Stimulated activated CD4-positive, alpha-beta T cell treated with anti-CD3 and anti-CD28 coated beads, Interleukin-2, amount 100 ng/mL, for 24 hours (primary cell): ENCODE data around the gene SUZ12.
"Not testable (repeated sequence)": the region's sequence is repeated elsewhere in the genome, so short reads cannot be mapped to it uniquely, and the experiment has no call there.

Source experiments
- DNase-seq, 2 donors: peaks; one replicate each; pipeline ENCODE4 v3.0.0-alpha.2; 2020

The SUZ12 gene

DNA sequence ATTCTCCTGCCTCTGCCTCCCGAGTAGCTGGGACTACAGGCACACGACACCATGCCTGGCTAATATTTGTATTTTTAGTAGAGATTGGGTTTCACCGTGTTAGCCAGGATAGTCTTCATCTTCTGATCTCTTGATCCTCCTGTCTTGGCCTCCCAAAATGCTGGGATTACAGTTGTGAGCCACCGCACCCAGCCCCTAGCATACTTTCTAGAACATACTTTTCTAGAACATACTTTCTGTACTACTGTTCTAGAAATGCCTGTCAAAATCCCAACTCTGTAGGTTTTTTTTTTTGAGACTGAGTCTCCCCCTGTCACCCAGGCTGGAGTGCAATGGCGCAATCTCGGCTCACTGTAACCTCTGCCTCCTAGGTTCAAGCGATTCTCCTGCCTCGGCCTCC lies 27.3 kb downstream of the SUZ12 start:
- not testable (repeated sequence) for DNase-seq

DNA sequence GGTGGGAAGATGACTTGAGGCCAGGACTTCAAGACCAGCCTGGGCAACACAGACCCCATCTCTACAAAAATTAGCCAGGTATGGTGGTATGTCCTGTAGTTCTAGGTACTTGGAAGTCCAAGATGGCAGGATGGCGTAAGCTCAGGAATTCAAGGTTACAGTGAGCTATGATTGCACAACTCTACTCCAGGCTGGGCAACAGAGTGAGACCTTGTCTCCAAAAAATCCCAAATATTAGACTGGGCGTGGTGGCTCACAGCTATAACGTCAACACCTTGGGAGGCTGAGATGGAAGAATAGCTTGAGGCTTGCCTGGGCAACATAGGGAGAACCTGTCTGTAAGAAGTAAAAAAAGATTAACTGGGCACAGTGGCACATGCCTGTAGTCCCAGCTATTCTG lies 30.8 kb downstream of the SUZ12 start:
- no peak for DNase-seq

DNA sequence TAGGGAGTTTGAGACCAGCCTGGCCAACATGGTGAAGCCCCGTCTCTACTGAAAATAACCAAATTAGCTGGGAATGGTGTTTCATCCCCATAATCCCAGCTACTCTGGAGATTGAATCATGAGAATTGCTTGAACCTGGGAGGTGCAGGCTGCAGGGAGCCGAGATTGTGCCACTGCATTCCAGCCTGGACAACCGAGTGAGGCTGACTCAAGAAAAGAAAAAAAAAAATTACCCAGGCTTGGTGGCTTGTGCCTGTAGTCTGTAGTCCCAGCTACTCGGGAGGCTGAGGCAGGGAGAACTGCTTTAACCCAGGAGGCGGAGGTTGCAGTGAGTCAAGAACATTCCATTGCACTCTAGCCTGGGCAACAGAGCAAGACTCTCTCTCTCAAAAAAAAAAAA lies 33.6 kb downstream of the SUZ12 start:
- DNase-seq: not testable (repeated sequence)

DNA sequence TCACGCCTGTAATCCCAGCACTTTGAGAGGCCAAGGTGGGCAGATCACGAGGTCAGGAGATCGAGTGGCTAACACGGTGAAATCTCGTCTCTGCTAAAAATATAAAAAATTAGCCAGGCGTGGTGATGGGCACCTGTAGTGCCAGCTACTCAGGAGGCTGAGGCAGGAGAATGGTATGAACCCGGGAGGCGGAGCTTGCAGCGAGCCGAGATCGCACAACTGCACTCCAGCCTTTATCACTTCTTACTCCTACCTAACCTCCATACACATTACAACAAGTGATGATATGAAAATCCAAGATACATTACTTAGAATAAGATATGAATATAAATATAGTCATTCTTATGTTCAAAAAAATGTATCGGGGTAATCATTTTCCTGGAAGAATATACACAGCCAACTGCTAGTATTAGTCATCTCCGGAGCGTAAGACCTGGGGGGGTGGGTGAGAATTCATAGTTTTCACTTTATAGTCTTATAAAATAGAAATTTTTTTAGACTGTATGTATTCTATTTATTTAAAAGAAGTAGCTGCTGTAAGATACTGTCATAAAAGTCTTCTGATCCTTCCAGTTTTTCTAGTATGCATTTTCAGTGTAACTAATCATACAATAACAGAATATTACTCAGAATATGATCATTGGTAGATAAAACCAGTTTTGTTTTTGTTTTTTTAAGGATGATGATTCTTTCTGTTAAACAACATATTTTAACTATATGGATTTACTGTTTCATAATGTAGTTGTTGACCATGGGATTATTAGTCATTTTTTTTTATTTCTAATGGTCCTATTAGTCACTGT lies 37.7 kb downstream of the SUZ12 start:
- not testable (repeated sequence) for DNase-seq

DNA sequence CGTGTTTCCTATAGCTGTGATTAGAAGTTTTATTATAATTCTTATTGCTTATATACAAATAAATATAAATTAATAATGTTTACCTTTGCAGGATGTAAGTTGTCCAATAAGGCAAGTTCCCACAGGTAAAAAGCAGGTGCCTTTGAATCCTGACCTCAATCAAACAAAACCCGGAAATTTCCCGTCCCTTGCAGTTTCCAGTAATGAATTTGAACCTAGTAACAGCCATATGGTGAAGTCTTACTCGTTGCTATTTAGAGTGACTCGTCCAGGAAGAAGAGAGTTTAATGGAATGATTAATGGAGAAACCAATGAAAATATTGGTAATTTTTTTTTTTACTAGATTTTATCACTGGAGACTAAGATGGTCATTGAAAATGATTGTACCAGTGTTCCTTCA lies 38.6 kb downstream of the SUZ12 start:
- not testable (repeated sequence) for DNase-seq

DNA sequence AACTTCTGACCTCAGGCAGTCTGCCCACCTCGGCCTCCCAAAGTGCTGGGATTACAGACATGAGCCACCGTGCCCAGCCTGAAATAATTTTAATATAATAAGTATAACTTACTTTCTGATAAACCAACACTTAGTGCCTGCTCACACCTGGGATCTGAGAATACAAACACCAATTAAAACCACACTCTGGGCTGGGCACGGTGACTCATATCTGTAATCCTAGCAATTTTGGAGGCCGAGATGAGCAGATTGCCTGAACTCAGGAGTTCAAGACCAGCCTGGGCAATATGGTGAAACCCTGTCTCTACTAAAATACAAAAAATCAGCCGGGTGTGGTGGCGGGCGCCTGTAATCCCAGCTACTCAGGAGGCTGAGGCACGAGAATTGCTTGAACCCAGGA lies 55.0 kb downstream of the SUZ12 start:
- not testable (repeated sequence) for DNase-seq

DNA sequence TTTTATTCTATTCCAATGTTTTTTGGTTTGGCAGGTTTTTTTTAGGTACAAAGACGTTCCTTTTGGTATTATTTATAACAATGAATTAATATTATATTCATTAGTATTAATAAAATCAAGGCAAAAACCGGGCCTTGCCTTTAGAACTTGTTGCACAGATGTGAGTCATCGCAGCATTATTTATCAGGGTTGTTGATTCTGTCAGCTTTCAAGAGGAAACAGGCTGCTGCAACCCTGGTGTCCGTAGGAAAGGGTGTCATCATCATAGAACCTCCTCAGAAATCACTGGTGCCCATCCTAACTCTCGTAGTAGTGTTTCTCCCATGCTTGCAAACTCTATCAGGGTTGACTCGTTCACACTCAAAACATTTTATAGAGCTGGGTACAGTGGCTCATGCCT lies 60.2 kb downstream of the SUZ12 start:
- DNase-seq: no peak

DNA sequence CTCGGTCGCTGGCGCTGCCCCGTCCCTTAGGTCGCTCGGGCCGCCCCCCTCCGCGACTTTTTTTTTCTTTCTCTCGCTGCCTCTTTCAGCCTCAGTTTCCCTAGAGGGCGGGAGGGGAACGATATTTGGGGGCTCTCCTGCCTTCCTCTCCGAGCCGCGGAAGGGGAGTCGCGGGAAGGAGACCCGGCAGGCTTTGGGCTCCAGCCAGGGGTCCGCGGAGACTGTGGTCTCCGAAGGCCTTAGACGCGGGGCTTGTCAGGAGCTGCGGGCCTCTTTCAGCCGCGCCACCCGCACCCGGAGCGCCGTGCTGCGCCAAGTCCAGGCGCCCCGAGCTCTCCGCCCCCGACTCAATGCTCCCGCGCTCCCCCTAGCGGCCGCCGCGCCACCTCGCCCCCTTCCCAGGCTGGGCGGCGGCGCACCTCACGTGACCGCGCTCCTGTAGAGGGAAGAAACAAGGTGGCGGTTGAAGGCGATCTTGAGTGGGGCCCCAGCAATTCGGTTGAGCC lies 70.2 kb downstream of the SUZ12 start, which contains the start of gene LRRC37B:
LRRC37B (plus strand) TSS at position 427 of the 506 bp plus-strand sequence. CDS start 14,010 bp downstream, outside the sequence.
- DNase-seq: peak; percentile 92

DNA sequence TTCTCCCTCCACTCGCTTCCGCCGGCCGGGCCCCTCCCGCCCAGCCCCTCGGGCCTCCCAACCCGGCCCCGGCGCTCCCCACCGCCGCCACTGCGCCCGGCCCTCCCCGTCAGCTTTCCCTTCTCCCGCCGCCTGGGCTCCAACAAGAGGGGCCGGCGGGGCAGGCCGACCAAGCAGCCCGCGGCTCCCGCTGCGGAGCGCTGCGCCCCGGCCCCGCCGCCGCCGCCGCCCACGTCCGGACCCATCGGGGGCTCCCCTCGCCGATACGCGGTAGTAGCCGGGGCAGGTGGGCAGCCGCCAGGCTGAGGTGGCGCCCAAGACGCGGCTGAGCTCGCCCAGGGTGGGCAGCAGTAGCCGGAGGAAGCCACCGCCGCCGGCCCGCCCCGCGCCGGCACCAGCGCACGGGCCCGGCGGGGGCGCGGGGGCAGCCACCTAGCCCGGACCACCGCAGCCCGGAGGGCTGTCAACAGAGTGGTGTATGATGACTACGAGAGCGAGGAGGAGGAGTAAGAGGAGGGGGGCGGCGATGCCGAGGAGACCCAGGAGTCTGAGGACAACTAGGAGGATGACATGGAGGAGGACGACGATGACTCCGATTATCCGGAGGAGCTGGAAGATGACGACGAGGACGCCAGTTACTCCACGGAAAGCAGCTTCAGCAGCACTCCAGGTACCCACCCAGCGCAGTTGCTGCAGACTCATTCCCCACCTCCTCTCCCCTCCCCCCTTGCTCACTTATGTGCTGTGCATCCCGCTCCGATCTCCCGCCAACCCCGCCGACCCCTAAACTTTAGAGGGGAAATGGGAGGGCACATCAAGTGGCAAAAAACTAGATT lies 70.9 kb downstream of the SUZ12 start:
- peak; percentile 51 to 60 for DNase-seq

DNA sequence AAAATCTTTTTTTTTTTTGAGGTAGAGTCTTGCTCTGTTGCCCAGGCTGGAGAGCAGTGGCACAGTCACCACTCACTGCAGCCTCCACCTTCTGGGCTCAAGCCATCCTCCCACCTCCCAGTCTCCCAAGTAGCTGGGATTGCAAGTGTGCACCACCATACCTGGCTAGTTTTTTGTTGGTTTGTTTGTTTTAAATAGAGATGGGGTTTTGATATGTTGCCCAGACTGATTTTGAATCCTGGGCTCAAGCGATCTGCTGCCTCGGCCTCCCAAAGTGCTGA lies 72.4 kb downstream of the SUZ12 start:
- no peak for DNase-seq

DNA sequence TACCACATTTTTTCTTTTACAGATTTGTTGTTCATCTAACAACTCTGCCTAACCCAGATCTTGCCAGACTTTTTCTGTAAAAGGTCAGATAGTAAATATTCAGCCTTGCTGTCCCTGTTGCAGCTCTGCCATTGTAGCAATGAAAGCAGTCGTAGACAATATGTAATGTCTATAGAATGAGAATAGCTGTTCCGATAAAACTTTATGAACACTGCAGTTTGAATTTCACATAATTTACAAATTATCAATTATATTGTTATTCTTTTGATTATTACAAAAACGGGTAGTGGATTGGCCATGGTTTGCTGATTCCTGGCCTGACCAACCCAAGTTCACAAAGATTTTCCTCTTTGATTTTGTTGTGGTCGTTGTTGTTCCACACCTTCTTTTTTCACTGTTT lies 73.3 kb downstream of the SUZ12 start:
- DNase-seq: no peak

DNA sequence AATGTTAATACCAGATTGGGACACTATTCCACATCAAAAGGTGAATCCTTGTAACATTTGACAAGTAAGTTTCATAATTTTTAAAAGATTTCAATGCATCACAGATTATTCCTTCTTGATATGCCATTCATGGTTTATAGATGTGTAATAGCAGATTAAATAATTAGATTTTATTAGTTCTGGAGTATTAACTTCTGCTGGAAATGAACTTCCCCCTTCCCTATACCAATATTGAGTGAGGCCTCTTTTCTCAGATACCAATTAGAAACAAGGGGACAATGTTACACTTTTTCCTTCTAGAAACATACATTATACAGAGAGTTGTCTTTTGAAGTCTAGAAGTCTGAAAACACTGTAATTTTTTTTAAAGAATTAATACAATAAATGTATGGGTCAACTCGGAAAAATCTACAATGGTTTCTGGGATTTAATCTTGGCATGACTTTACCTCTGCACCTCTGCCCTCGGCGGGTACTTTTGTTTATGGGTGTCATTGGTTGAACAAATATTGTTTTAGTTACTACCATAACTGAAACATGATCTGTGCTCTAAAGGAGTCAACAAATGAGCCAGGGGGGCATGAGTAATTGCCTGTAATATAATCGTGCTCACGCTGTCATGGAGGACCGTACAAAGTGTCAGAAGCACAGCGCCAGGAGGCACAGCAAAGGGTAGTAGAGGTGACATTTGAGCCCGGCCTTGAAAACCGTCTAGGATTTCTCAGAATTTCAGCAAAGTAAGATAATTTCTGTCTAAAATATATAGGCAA lies 78.6 kb downstream of the SUZ12 start:
- no peak for DNase-seq

DNA sequence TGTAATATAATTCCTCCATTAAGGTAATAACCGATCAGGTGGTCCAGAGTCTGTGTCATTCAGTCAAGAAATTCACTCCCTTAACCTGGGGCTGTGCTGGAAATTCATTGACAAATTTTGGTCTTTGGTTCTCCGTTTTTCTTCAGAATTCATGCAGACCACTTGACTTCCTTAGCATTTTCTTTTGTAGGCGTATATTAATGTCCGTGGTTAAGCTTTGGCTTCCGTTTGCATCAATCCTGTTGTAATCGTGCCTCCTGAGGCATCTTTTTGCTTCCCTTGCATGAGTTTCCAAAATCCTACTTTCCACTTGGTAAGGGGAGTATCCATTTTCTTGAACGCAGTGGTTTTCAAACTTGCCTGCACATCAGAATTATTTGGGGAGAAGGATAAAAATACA lies 79.4 kb downstream of the SUZ12 start:
- no peak for DNase-seq

DNA sequence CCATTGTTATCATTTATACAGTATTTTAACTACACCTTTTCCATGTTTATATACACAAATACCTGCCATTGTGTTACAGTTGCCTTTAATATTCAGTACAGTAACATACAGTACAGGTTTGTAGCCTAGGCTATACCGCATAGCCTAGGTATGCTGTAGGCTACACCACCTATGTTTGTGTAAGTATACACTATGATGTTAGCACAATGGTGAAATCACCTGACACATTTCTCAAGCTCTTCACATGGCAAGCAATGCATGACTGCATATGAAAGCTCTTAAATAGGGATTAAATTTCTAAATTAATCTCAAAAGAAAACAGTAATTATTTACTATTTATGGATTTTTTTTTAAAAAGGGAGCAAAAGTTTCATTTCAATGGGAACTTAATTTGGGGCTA lies 82.4 kb downstream of the SUZ12 start:
- no peak for DNase-seq

DNA sequence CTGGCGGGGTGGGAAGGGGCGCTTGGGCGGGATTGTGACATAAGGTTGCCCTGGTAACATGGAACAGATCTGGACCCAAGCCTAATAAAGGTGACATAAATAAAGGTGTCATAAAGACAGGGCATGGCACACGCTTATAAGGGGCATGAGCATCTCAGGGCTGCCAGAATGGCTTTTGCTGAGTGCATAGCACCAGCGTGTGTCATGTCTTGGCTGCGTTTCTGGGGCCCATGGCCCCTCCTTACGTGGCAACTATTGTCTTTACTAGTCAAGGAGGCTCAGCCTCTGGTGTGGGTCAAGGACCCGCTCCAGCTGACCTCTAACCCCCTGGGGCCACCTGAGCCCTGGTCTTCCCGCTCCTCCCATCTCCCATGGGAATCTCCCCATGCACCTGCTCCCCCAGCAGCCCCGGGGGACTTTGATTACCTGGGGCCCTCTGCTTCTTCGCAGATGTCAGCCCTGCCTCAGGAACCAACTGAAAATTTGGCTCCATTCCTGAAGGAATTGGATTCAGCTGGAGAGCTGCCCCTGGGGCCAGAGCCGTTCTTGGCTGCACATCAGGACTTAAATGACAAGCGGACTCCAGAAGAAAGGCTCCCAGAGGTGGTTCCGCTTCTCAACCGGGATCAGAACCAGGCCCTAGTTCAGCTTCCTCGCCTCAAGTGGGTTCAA lies 84.3 kb downstream of the SUZ12 start:
- no peak for DNase-seq

DNA sequence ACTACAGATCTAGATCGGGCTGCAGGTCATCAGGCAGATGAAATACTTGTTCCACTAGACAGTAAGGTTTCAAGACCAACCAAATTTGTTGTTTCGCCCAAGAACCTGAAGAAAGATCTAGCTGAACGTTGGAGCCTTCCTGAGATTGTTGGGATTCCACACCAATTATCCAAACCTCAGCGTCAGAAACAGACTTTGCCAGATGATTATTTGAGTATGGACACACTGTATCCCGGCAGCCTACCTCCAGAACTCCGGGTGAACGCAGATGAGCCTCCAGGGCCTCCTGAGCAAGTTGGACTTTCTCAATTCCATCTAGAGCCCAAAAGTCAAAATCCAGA lies 84.8 kb downstream of the SUZ12 start:
- DNase-seq: no peak

DNA sequence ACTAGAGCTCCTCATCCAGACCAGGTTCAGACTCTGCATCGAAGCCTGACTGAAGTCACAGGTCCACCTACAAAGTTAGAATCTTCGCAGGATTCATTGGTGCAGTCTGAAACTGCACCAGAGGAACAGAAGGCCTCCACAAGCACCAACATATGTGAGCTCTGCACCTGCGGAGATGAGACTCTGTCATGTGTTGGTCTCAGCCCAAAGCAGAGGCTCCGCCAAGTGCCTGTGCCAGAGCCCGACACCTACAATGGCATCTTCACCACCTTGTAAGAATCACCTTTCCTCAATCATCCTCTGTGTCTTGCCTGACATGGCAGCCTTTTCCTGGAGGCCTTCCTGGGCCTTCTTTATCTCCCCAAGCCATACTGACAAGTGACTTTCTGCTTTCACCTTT lies 85.7 kb downstream of the SUZ12 start:
- not testable (repeated sequence) for DNase-seq

DNA sequence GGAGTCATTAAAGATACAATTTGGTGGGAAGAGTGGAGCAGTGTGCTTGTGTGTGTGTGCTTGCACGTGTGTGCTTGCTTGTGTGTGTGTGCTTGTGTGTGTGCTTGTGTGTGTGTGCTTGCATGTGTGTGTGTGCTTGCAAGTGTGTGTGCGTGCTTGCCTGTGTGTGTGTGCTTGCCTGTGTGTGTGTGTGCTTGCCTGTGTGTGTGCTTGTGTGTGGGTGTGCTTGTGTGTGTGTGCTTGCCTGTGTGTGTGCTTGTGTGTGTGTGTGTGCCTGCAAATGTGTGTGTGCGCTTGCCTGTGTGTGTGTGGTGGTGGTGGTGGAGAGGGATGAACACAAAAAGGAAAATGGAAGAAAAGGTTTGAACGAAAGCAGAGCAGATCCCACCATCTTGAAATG lies 90.5 kb downstream of the SUZ12 start:
- DNase-seq: not testable (repeated sequence)

DNA sequence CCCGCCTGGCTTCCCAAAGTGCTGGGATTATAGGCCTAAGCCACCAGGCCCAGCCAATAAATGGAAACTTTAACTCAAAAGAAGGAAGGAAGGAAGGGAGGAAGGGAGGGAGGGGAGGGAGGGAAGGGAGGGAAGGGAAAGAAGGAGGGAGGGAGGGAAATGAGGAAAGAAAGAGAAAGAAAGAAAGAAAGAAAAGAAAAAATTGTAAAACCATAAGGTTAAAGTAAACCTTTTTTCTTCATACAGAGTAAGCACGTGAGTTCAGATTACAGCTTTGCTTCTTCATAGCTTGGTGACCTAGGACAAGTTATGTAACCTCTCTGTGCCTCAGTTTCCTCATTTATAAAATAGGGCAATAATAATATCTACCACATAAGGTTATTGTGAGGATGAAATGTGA lies 96.4 kb downstream of the SUZ12 start:
- DNase-seq: no peak

DNA sequence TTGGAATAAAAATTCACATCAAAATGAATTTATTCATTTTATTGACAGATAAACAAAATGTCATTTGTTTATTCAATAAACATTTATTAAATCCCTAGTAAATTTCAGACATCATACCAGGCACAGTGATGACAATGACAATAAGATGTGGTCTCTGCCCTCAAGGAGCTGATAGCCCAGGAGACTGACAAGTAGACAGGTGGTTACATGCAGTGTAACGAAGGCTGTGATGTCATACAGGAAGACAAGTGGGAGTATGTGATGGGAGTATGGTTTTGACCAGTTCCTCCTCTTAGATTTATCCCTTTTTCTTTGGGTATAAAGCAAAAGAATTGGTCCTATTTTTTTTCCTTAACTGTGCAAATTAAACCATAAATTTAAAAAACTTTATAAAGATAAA lies 97.0 kb downstream of the SUZ12 start:
- DNase-seq: not testable (repeated sequence)

DNA sequence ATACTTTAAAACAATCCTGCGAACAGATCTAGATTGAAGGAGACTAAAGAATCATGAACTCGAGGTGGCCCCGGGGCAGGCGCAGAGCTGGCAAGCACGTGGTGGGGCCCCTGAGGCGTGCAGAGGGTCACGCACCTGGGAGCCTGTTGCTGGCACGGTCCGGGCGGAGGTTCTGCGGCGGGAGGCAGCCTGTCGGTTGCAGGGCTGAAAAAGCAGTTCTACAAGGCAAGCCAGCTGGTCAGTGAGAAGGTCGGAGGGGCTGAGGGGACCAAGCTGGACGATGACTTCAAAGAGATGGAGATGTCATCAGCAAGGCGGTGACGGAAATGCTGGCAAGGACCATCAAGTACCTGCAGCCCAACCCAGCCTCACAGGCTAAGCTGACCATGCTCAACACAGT lies 103.4 kb downstream of the SUZ12 start:
- not testable (repeated sequence) for DNase-seq

DNA sequence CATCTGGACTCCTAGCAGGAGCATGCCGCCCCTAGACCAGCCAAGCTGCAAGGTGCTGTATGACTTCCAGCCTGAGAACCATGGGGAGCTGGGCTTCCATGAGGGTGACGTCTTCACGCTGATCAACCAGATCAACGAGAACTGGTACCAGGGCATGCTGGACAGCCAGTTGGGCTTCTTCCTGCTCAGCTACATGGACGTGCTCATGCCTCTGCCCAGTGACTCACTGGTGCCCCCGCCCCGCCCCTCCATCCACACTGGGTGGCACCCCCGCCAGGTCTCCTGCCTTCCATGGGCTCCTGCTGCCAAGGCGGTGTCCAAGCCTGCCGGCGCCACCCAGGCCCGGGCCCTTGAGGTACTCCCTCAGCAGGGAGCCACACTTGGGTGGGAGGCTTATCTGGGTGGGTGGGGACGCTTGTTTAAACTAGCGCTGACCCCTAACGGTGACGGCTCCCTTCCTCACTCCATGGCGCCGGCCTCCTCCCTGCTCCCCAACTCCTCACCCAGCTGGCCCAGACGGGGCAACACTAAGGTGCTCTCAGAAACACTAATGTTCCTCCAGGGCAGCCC lies 104.6 kb downstream of the SUZ12 start:
- DNase-seq: not testable (repeated sequence)
